Progenitor cell of endocrine pancreas (in vitro differentiated cells): ENCODE measurements around the gene CASD1. TPM values are rescaled to one million over a fixed set of nuclear protein-coding genes. Genes with fewer than 3 reads are reported as not detected.

Experiments used
- DNase-seq: peaks from one replicate; pipeline ENCODE4 v3.0.0; 2021; ENCODE audit warnings: low spot score; ENCODE audit not compliant: unreplicated experiment
- H3K27ac Mint-ChIP-seq: 2 replicates; pipeline ENCODE4 v1.8.0; 2021; ENCODE audit warnings: mild to moderate bottlenecking, moderate library complexity, mixed read lengths
- H3K27me3 Mint-ChIP-seq: 2 replicates; pipeline ENCODE4 v1.8.0; 2021; ENCODE audit warnings: mixed read lengths
- H3K36me3 Mint-ChIP-seq: 2 replicates; pipeline ENCODE4 v1.8.0; 2022; ENCODE audit warnings: mixed read lengths; ENCODE audit not compliant: insufficient read depth
- H3K4me1 Mint-ChIP-seq: 2 replicates; pipeline ENCODE4 v1.8.0; 2021; ENCODE audit warnings: low read depth, mixed read lengths
- H3K4me3 Mint-ChIP-seq: 2 replicates; pipeline ENCODE4 v1.8.0; 2021; ENCODE audit warnings: low read depth, mild to moderate bottlenecking, moderate library complexity, mixed read lengths
- H3K9me3 Mint-ChIP-seq: 2 replicates; pipeline ENCODE4 v1.8.0; 2021; ENCODE audit warnings: low read depth, mixed read lengths
- CTCF ChIP-seq: fragments of 200-600 bp; sonication (generic); IDR thresholded peaks from one replicate; pipeline ENCODE4 v1.5.0; 2021; ENCODE audit warnings: antibody characterized with exemption, mild to moderate bottlenecking; ENCODE audit not compliant: unreplicated experiment
- total RNA-seq: library from RNA; stranded (reverse); gene quantifications from 2 replicates; pipeline ENCODE4 v1.2.1, GENCODE V29; 2021

The CASD1 gene
- total RNA-seq, 1 donor from 2014 or later, result 46.5 TPM

- peaks cover 5% of the 10 kb centered on the region for H3K4me1 Mint-ChIP-seq
- DNase-seq, result no peak
- no peak overlapping the region for H3K27ac Mint-ChIP-seq
- H3K27me3 Mint-ChIP-seq, result no peaks in the 10 kb centered on the region
- no peak for TF ChIP-seq CTCF
- peaks cover 58% of the 10 kb centered on the region for H3K36me3 Mint-ChIP-seq
- H3K4me3 Mint-ChIP-seq, result no peak overlapping the region
- H3K9me3 Mint-ChIP-seq, result peaks cover 39% of the 10 kb centered on the region
Observed at GRCh38 chr7:94577357-94577756, 67.7 kb downstream of the CASD1 start.

- Mint-ChIP-seq H3K27me3 (no peaks in the 10 kb centered on the region), H3K9me3 (peaks cover 30% of the 10 kb centered on the region), H3K36me3 (peaks cover 51% of the 10 kb centered on the region), H3K4me1 (peaks cover 5% of the 10 kb centered on the region), H3K27ac (no peak overlapping the region), H3K4me3 (no peak overlapping the region)
- no peak for TF ChIP-seq CTCF
- no peak for DNase-seq
Observed at GRCh38 chr7:94578614-94579013, 69.0 kb downstream of the CASD1 start.

GRCh38 chr7:94579470-94579869 lies 69.9 kb downstream of the CASD1 start:
- Mint-ChIP-seq H3K36me3 (peaks cover 43% of the 10 kb centered on the region), H3K4me1 (peaks cover 5% of the 10 kb centered on the region), H3K27me3 (no peaks in the 10 kb centered on the region), H3K9me3 (peaks cover 26% of the 10 kb centered on the region), H3K4me3 (no peak overlapping the region), H3K27ac (no peak overlapping the region)
- TF ChIP-seq CTCF, result no peak
- DNase-seq, result no peak

- no peak for DNase-seq
- Mint-ChIP-seq H3K4me1 (peaks cover 5% of the 10 kb centered on the region), H3K9me3 (peaks cover 18% of the 10 kb centered on the region), H3K27ac (no peak overlapping the region), H3K4me3 (no peak overlapping the region), H3K36me3 (peaks cover 35% of the 10 kb centered on the region), H3K27me3 (no peaks in the 10 kb centered on the region)
- TF ChIP-seq CTCF, result no peak
Observed at GRCh38 chr7:94580601-94581000, 71.0 kb downstream of the CASD1 start.

GRCh38 chr7:94584113-94584512 lies 74.5 kb downstream of the CASD1 start:
- Mint-ChIP-seq H3K4me1 (peaks cover 15% of the 10 kb centered on the region), H3K27me3 (no peaks in the 10 kb centered on the region), H3K36me3 (peaks cover 22% of the 10 kb centered on the region), H3K4me3 (no peak overlapping the region), H3K9me3 (peaks cover 13% of the 10 kb centered on the region), H3K27ac (no peak overlapping the region)
- no peak for DNase-seq
- TF ChIP-seq CTCF, result no peak
